Fibroblast of mammary gland (primary cell): ENCODE data around the gene VWC2.

ENCODE experiments used
- DNase-seq: peaks from one replicate; pipeline ENCODE4 v3.0.0-alpha.2; 2010; ENCODE audit warnings: low read depth
- H3K4me3 ChIP-seq: 2 replicates; pipeline ENCODE4 v1.5.1; 2011; ENCODE audit warnings: low read depth, mild to moderate bottlenecking, low read length, moderate library complexity; ENCODE audit not compliant: control insufficient read depth
- TF ChIP-seq, protein P1 (sequence below): conservative IDR thresholded peaks from 2 replicates; pipeline ENCODE4 v1.5.1; 2011; ENCODE audit warnings: low read depth, low read length, inconsistent platforms; ENCODE audit not compliant: control insufficient read depth, insufficient read depth

VWC2 gene

GRCh38 chr7:49781996-49782395 is 8.6 kb downstream of the VWC2 start:
- DNase-seq, result no peak
- TF ChIP-seq, protein P1, sequence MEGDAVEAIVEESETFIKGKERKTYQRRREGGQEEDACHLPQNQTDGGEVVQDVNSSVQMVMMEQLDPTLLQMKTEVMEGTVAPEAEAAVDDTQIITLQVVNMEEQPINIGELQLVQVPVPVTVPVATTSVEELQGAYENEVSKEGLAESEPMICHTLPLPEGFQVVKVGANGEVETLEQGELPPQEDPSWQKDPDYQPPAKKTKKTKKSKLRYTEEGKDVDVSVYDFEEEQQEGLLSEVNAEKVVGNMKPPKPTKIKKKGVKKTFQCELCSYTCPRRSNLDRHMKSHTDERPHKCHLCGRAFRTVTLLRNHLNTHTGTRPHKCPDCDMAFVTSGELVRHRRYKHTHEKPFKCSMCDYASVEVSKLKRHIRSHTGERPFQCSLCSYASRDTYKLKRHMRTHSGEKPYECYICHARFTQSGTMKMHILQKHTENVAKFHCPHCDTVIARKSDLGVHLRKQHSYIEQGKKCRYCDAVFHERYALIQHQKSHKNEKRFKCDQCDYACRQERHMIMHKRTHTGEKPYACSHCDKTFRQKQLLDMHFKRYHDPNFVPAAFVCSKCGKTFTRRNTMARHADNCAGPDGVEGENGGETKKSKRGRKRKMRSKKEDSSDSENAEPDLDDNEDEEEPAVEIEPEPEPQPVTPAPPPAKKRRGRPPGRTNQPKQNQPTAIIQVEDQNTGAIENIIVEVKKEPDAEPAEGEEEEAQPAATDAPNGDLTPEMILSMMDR, result no peak
- no peak overlapping the region for H3K4me3 ChIP-seq

- H3K4me3 ChIP-seq, result no peak overlapping the region
- no peak for DNase-seq
- TF ChIP-seq, protein P1, result no peak
Observed at GRCh38 chr7:49783446-49783845, 10.0 kb downstream of the VWC2 start.

DNA sequence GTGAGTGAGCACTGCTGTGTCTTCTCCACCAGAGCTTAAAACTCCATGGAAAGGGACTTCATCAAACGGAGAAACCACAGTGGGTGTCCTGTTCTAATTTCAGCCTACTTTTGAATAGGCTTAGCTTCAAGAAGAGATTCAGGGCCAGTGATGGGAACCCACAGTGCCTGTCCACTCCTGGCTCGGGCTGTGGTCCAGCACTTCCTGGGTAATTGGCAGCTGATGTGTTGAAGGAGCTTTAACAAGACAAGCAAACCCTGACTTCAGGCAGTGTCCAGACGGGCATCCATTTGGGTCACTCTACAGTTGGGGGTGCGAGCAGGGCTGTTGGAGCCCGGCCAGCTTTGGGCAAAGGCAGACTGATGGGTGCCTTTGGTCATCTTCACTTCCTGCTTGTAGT is 14.5 kb downstream of the VWC2 start:
- no peak overlapping the region for H3K4me3 ChIP-seq
- DNase-seq, result no peak
- TF ChIP-seq, protein P1, result no peak

DNA sequence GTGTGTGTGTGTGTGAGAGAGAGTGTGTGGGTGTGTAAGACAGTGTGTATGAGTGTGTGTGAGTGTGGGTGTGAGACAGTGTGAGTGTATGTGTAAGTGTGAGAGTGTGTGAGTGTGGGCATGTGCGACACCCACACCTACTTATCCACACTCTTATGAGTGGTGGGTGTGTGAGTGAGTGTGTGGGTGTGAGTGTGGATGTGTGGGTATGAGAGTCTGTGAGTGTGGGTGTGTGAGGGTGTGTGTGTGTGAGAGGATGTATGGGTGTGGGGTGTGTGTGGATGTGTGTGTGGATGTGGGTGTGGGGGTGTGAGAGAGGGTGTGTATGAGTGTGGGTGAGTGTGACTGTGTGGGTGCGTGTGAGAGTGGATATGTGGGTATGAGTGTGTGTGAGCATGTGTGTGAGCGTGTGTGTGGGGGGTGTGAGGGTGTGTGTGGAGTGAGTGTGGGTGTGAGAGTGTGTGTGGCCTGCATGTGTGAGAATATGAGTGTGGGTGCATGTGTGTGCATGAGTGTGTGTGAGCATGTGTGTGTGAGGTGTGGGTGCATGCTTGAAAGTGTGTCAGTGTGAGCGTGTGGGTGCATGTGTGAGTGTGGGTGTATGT is 15.1 kb downstream of the VWC2 start:
- DNase-seq, result no peak
- H3K4me3 ChIP-seq, result no peak overlapping the region
- TF ChIP-seq, protein P1, result no peak

DNA sequence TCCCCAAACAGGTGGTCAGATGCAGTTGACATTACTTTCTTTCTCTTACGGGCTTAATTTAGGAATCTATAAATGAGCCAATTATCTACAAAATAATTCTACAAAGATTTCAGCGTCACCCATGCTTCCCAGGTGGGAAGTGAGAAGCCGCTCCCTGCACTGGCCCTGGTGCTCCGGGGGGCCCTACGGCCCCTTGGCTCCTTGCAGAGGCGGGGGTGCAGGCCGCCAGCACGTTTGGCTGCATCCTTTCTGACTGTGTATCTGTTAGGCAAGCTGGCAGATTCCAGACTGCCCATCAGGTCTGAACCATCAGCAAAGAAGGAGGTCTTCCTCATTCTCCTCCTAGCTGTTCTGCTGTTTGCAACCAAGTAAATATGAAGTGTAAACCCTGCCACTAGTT is 16.3 kb downstream of the VWC2 start:
- TF ChIP-seq, protein P1, result no peak
- no peak for DNase-seq
- no peak overlapping the region for H3K4me3 ChIP-seq

- TF ChIP-seq, protein P1, result no peak
- no peak overlapping the region for H3K4me3 ChIP-seq
- no peak for DNase-seq
Observed at GRCh38 chr7:49790209-49790608, 16.8 kb downstream of the VWC2 start.

- TF ChIP-seq, protein P1, result no peak
- DNase-seq, result no peak
- H3K4me3 ChIP-seq, result no peak overlapping the region
Observed at GRCh38 chr7:49791088-49791741, 17.8 kb downstream of the VWC2 start.
